ENCODE data around the gene WFDC1.

DNA sequence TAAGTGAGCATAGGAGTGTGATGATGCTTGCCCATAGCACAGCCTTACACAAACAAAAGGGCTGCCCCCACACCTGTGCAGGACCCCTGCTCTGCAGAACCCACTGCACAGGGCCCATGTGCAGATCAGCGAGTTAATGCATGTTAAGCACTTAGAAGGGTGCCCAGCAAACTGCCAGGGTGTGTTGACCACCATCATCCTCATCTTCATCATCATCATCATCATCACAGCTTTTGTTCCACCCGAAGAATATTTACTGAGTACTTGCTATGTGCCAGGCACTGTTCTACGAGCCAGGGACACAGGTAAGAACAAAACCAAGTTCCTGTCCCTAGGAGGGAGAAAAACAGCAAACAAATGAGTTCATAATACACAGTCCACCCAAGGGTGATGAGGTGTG, 11.9 kb downstream of the WFDC1 start:
- no peak for TF ChIP-seq ZNF274 (IDR thresholded peaks at IDR 0.05; ENCODE audit: low read depth, low read length)
- no peak for TF ChIP-seq YY1 (IDR thresholded peaks at IDR 0.05; ENCODE audit: insufficient read depth, insufficient read length)
- no peak for TF ChIP-seq SUZ12 (IDR thresholded peaks at IDR 0.05; ENCODE audit: extremely low read depth, insufficient read depth, insufficient read length)

All from NT2/D1 (cell line).